GM12878 (cell line): ENCODE data around the gene FNTB. TPM values are rescaled to one million over a fixed set of nuclear protein-coding genes. Genes with fewer than 3 reads are reported as not detected.

Experiments
- ATAC-seq: fragments of 200-7000 bp; cut with Tn5 transposase; 3 replicates; pipeline ENCODE4 v1.9.1; 2020; ENCODE audit warnings: mild to moderate bottlenecking, moderate library complexity
- BruUV-seq: library from RNA; stranded (reverse); fragments of 400-500 nt; replicated peaks from 2 replicates; lab custom pipeline; 2021; lab: Mats Ljungman, UMichigan
- CTCF ChIA-PET: fragments of 300-600 bp; sonication (Branson Sonifier 250); formaldehyde crosslinking; extraction: SDS; loops from one replicate; lab custom pipeline; 2021; ENCODE audit warnings: inconsistent platforms; lab: Yijun Ruan, JAX
- POLR2A ChIA-PET: fragments of 350-600 bp; formaldehyde crosslinking; extraction: SDS; loops from one replicate; lab custom pipeline; 2021; ENCODE audit warnings: inconsistent platforms; lab: Charles Lee
- RAD21 ChIA-PET: fragments of 300-600 bp; sonication (Branson Sonifier 250); formaldehyde crosslinking; loops from one replicate; lab custom pipeline; 2023; ENCODE audit warnings: antibody characterized with exemption; ENCODE audit not compliant: unreplicated experiment; lab: Charles Lee
- SMC1A ChIA-PET: fragments of 300-600 bp; sonication (Branson Sonifier 250); formaldehyde crosslinking; loops from one replicate; lab custom pipeline; 2023; ENCODE audit not compliant: unreplicated experiment, uncharacterized antibody; lab: Charles Lee
- DNase-seq: peaks from one replicate; pipeline ENCODE4 v3.0.0-alpha.2; 2011; ENCODE audit warnings: low read depth, low spot score
- FAIRE-seq: peaks from 3 replicates; lab custom pipeline; 2011; peaks lifted over from hg19 to GRCh38; lab: Jason Lieb, UNC
- H2AFZ ChIP-seq: 2 replicates; pipeline ENCODE4 v1.6.0; 2011; ENCODE audit warnings: low read depth, low read length, control low read depth; ENCODE audit not compliant: control insufficient read depth
- H3K27ac ChIP-seq: 2 replicates; pipeline ENCODE4 v1.5.1; 2011; ENCODE audit warnings: control low read depth; ENCODE audit not compliant: control insufficient read depth, insufficient read depth
- H3K27me3 ChIP-seq, 2 experiments: replicated peaks in 1 of 2; 2 replicates each; pipeline versions ENCODE4 v1.6.0 to v1.6.1; 2011; ENCODE audit warnings: low read length in 1 of 2; ENCODE audit not compliant: control insufficient read depth in 2 of 2, insufficient read depth in 2 of 2
- H3K36me3 ChIP-seq, 2 experiments: 2 replicates each; pipeline ENCODE4 v1.5.1; 2011; ENCODE audit warnings: low read length in 1 of 2; ENCODE audit not compliant: control insufficient read depth in 2 of 2, insufficient read depth in 2 of 2
- H3K4me1 ChIP-seq: 2 replicates; pipeline ENCODE4 v1.6.1; 2011; ENCODE audit warnings: mild to moderate bottlenecking, low read length, moderate library complexity, mixed read lengths; ENCODE audit not compliant: control insufficient read depth, insufficient read depth
- H3K4me2 ChIP-seq: 2 replicates; pipeline ENCODE4 v1.6.0; 2011; ENCODE audit warnings: control low read depth; ENCODE audit not compliant: control insufficient read depth, insufficient read depth
- H3K4me3 ChIP-seq: fragments of 200-600 bp; sonication (generic); 2 replicates; pipeline ENCODE4 v1.5.1; 2016
- H3K79me2 ChIP-seq: 2 replicates; pipeline ENCODE4 v1.6.0; 2011; ENCODE audit warnings: low read length; ENCODE audit not compliant: control insufficient read depth, insufficient read depth
- H3K9ac ChIP-seq: 2 replicates; pipeline ENCODE4 v1.8.0; 2011; ENCODE audit warnings: low read length, control low read depth, mixed read lengths; ENCODE audit not compliant: control insufficient read depth, insufficient read depth
- H3K9me3 ChIP-seq: replicated peaks from 3 replicates; pipeline ENCODE4 v1.5.1; 2011; ENCODE audit warnings: mild to moderate bottlenecking, low read length; ENCODE audit not compliant: control insufficient read depth, insufficient read depth
- H4K20me1 ChIP-seq: 2 replicates; pipeline ENCODE4 v1.6.0; 2011; ENCODE audit not compliant: control insufficient read depth, insufficient read depth
- E2F8 ChIP-seq: fragments of 450-650 bp; IDR thresholded peaks from 2 replicates; pipeline ENCODE4 v1.6.1; 2018; ENCODE audit warnings: mild to moderate bottlenecking, low read depth, moderate library complexity; ENCODE audit not compliant: partially characterized antibody
- NFIC ChIP-seq: IDR thresholded peaks from 2 replicates; pipeline ENCODE4 v1.6.1; 2012; ENCODE audit warnings: low read depth, mild to moderate bottlenecking, inconsistent platforms, low read length, moderate library complexity
- POU2F2 ChIP-seq: IDR thresholded peaks from 3 replicates; pipeline ENCODE4 v1.6.1; 2011; ENCODE audit warnings: low read depth, mild to moderate bottlenecking, low read length, borderline replicate concordance
- RFX5 ChIP-seq: IDR thresholded peaks from 2 replicates; pipeline ENCODE4 v1.6.1; 2011; ENCODE audit warnings: low read depth, low read length, improper control_type of control experiment
- SMAD1 ChIP-seq: fragments of 450-650 bp; IDR thresholded peaks from 2 replicates; pipeline ENCODE4 v1.6.1; 2018; ENCODE audit warnings: mild to moderate bottlenecking, low read depth; ENCODE audit not compliant: partially characterized antibody
- SP1 ChIP-seq: IDR thresholded peaks from one replicate; pipeline ENCODE4 v1.6.1; 2011; ENCODE audit warnings: low read depth, low read length
- SUPT20H ChIP-seq: IDR thresholded peaks from 2 replicates; pipeline ENCODE4 v1.6.1; 2011; ENCODE audit warnings: low read depth, mild to moderate bottlenecking, low read length, moderate library complexity, borderline replicate concordance; ENCODE audit not compliant: control insufficient read depth
- ZNF384 ChIP-seq: IDR thresholded peaks from 2 replicates; pipeline ENCODE4 v1.6.1; 2012; ENCODE audit warnings: low read depth, mild to moderate bottlenecking, low read length, improper control_type of control experiment, borderline replicate concordance
- WGBS: methylation state at CpG from one replicate; pipeline ENCODE4 v1.1.6; 2016; ENCODE audit warnings: low lambda C conversion rate; ENCODE audit not compliant: insufficient replicate concordance, insufficient coverage; ENCODE audit errors: missing lambda C conversion rate; 5-methylcytosine and 5-hydroxymethylcytosine counted together
- in situ Hi-C: fragments of 300-500 bp; cut with MboI; formaldehyde crosslinking; loops from 9 replicates; pipeline ENCODE4 v1.14.3; 2018; ENCODE audit warnings: mixed read lengths
- intact Hi-C: fragments of 100-400 bp; cut with micrococcal nuclease; formaldehyde crosslinking; loops from one replicate; pipeline ENCODE4 v1.14.2; 2022; ENCODE audit not compliant: unreplicated experiment
- polyA plus RNA-seq, 11 experiments: library from polyadenylated mRNA; depleted of rRNA in 4 of 11; unstranded in 6 of 11; stranded (reverse) in 5 of 11; fragments of >200 nt; fragmentation: Nextera tagmentation in 4 of 11; fragmentation: Illumina TruSeq in 1 of 11; extraction: Ambion mirVana in 4 of 11; extraction: Trizol in 1 of 11; gene quantifications; 1 replicate in 1 of 11; 2 replicates in 10 of 11; pipeline versions ENCODE4 v1.2.1 to v1.2.3, GENCODE V29; 2011 to 2016; ENCODE audit warnings: inconsistent platforms in 2 of 11, missing spikeins in 2 of 11, low read depth in 1 of 11
- total RNA-seq, 4 experiments: library from RNA; depleted of rRNA in 3 of 4; stranded (reverse); fragments of >200 nt in 3 of 4; fragmentation: Illumina TruSeq in 1 of 4; extraction: Trizol in 1 of 4; gene quantifications; 2 replicates each; pipeline versions ENCODE4 v1.2.1 to v1.2.3, GENCODE V29; 2013 to 2021
- TF ChIP-seq, protein P1 (sequence below): IDR thresholded peaks from 2 replicates; pipeline ENCODE4 v1.6.1; 2012; ENCODE audit warnings: low read length, inconsistent platforms
- TF ChIP-seq, protein P2 (sequence below): fragments of 450-650 bp; IDR thresholded peaks from 2 replicates; pipeline ENCODE4 v1.6.1; 2017; ENCODE audit warnings: borderline replicate concordance
- TF ChIP-seq, protein P3 (sequence below): fragments of 450-650 bp; IDR thresholded peaks from 2 replicates; pipeline ENCODE4 v1.6.1; 2014; ENCODE audit warnings: mild to moderate bottlenecking
- TF ChIP-seq, protein P4 (sequence below): fragments of 450-650 bp; IDR thresholded peaks from 2 replicates; pipeline ENCODE4 v1.6.1; 2016; ENCODE audit warnings: mild to moderate bottlenecking

FNTB gene
- total and polyA plus RNA-seq, 10 of the 15 experiments (the other 5 are each of a cell fraction or from before 2014, with no cell fraction given): 10.4 to 25.1 (median 16.7) TPM

- TF ChIP-seq, protein P1, sequence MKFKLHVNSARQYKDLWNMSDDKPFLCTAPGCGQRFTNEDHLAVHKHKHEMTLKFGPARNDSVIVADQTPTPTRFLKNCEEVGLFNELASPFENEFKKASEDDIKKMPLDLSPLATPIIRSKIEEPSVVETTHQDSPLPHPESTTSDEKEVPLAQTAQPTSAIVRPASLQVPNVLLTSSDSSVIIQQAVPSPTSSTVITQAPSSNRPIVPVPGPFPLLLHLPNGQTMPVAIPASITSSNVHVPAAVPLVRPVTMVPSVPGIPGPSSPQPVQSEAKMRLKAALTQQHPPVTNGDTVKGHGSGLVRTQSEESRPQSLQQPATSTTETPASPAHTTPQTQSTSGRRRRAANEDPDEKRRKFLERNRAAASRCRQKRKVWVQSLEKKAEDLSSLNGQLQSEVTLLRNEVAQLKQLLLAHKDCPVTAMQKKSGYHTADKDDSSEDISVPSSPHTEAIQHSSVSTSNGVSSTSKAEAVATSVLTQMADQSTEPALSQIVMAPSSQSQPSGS: peak; percentile 45; the same call in 1 of the 2 replicates
- TF ChIP-seq RFX5 (no peak), NFIC (peak; percentile 72), SMAD1 (no peak)
These were observed 5.7 kb downstream of the FNTB start (continued) for GRCh38 chr14:64992328-64992885.

DNA sequence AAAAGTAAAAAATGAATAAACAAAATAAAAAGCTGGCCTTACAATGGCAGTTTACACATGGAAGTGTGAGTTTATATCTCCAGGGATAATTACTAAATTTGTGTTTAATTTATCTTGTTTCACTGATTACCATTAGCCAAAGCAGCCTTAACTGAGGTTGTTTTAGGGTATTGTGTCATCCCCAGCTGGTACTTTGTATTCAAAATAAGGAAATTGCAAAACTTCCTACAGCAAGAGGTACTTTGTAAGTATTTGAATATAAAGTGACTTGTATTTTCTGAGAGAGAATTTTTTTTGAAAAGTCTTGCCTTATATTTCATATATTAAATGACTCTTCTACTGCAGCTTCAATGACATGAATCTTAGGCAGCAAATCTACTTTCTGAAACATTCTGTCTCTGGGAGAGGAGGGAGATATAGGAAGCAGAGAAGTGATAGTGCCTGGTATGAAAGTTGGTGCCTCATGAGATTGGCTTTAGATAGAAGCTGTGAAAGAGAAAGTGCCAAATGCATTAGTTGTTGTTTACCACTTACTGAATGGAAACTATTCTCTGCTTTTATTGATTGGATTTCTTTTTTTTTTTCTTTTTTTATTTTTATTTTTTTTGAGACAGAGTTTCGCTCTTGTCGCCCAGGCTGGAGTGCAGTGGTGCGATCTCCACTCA, 6.7 kb downstream of the FNTB start:
- no peak overlapping the region for H3K9ac ChIP-seq
- CTCF ChIA-PET: interaction anchor here (1.3 to 9.5 kb wide), 4 partner anchors 11 to 170 kb away, joined by 3 to 109 read pairs (median 8); no protein-coding TSS in a partner anchor
- 95% methylated on average over 3 of the region's 3 CpGs for WGBS
- TF ChIP-seq E2F8 (no peak), POU2F2 (no peak), SP1 (no peak), ZNF384 (no peak), SUPT20H (no peak)
- TF ChIP-seq, protein P2, sequence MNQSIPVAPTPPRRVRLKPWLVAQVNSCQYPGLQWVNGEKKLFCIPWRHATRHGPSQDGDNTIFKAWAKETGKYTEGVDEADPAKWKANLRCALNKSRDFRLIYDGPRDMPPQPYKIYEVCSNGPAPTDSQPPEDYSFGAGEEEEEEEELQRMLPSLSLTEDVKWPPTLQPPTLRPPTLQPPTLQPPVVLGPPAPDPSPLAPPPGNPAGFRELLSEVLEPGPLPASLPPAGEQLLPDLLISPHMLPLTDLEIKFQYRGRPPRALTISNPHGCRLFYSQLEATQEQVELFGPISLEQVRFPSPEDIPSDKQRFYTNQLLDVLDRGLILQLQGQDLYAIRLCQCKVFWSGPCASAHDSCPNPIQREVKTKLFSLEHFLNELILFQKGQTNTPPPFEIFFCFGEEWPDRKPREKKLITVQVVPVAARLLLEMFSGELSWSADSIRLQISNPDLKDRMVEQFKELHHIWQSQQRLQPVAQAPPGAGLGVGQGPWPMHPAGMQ: no peak
- TF ChIP-seq, protein P3, sequence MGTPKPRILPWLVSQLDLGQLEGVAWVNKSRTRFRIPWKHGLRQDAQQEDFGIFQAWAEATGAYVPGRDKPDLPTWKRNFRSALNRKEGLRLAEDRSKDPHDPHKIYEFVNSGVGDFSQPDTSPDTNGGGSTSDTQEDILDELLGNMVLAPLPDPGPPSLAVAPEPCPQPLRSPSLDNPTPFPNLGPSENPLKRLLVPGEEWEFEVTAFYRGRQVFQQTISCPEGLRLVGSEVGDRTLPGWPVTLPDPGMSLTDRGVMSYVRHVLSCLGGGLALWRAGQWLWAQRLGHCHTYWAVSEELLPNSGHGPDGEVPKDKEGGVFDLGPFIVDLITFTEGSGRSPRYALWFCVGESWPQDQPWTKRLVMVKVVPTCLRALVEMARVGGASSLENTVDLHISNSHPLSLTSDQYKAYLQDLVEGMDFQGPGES: no peak
- TF ChIP-seq, protein P4, sequence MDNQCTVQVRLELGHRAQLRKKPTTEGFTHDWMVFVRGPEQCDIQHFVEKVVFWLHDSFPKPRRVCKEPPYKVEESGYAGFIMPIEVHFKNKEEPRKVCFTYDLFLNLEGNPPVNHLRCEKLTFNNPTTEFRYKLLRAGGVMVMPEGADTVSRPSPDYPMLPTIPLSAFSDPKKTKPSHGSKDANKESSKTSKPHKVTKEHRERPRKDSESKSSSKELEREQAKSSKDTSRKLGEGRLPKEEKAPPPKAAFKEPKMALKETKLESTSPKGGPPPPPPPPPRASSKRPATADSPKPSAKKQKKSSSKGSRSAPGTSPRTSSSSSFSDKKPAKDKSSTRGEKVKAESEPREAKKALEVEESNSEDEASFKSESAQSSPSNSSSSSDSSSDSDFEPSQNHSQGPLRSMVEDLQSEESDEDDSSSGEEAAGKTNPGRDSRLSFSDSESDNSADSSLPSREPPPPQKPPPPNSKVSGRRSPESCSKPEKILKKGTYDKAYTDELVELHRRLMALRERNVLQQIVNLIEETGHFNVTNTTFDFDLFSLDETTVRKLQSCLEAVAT: peak; percentile 57; the same call in 1 of the 2 replicates

More for the DNA sequence above, 6.7 kb downstream of the FNTB start:
- no peak for DNase-seq
- no TSS peak for BruUV-seq
- peak overlapping the region; percentile 60 for H3K27ac ChIP-seq
- FAIRE-seq: no peak
- peak; percentile 29; the same call in 1 of the 3 replicates for ATAC-seq
- H2AFZ ChIP-seq: no peak overlapping the region
- intact Hi-C loops: no loop called here
- RAD21 ChIA-PET: interaction anchor here (1.5 kb wide), 1 partner anchor 106 kb away, joined by 3 read pairs; no protein-coding TSS in a partner anchor
- H3K9me3 ChIP-seq: no peaks in the 10 kb centered on the region; the same call in 2 of the 3 replicates
- no peaks in the 10 kb centered on the region for H4K20me1 ChIP-seq
- peaks cover 72% of the 10 kb centered on the region for H3K79me2 ChIP-seq
- H3K4me2 ChIP-seq: peak overlapping the region; percentile 61
- peaks cover 43% of the 10 kb centered on the region for H3K4me1 ChIP-seq
- H3K27me3 ChIP-seq: no peaks in the 10 kb centered on the region
- no peaks in the 10 kb centered on the region for H3K36me3 ChIP-seq
- in situ Hi-C loops: no loop called here
- POLR2A ChIA-PET: interaction anchor here (0.7 to 1.0 kb wide), 2 partner anchors 9 to 13 kb away, joined by 3 read pairs; no protein-coding TSS in a partner anchor
- SMC1A ChIA-PET: interaction anchor here (0.6 to 2.2 kb wide), 4 partner anchors 9 to 213 kb away, joined by 3 to 6 read pairs (median 3); no protein-coding TSS in a partner anchor
- no peak overlapping the region for H3K4me3 ChIP-seq
